ENCODE results near the gene RASGEF1C.

Gene RASGEF1C

GRCh38 chr5:180209137-180209581 lies at the start of gene RASGEF1C:
TSS of gene RASGEF1C (minus strand) at chr5:180209211. CDS start at chr5:180138052, 71,159 bp downstream.
- DNase-seq = peak; percentile 88

GRCh38 chr5:180253036-180253824 lies 44.2 kb upstream of the RASGEF1C start:
- DNase-seq = no peak

GRCh38 chr5:180251887-180252286 lies 42.9 kb upstream of the RASGEF1C start:
- no peak for DNase-seq

GRCh38 chr5:180251141-180251540 lies 42.1 kb upstream of the RASGEF1C start:
- DNase-seq = no peak

- no peak for DNase-seq
Measured at GRCh38 chr5:180250329-180250728, 41.3 kb upstream of the RASGEF1C start.

GRCh38 chr5:180241600-180241999 lies 32.6 kb upstream of the RASGEF1C start:
- no peak for DNase-seq

- DNase-seq = no peak
Measured at GRCh38 chr5:180238631-180239030, 29.6 kb upstream of the RASGEF1C start.

GRCh38 chr5:180235846-180236245 lies 26.8 kb upstream of the RASGEF1C start:
- DNase-seq = no peak

- no peak for DNase-seq
Measured at GRCh38 chr5:180235077-180235476, 26.1 kb upstream of the RASGEF1C start.

- DNase-seq = no peak
Measured at GRCh38 chr5:180234271-180234670, 25.3 kb upstream of the RASGEF1C start.

- DNase-seq = no peak
Measured at GRCh38 chr5:180233729-180234128, 24.7 kb upstream of the RASGEF1C start.

GRCh38 chr5:180230017-180230416 lies 21.0 kb upstream of the RASGEF1C start:
- DNase-seq = no peak

GRCh38 chr5:180222056-180222455 lies 13.0 kb upstream of the RASGEF1C start:
- no peak for DNase-seq

- DNase-seq = no peak
Measured at GRCh38 chr5:180217797-180218196, 8.8 kb upstream of the RASGEF1C start.

GRCh38 chr5:180216646-180217171 lies 7.7 kb upstream of the RASGEF1C start:
- DNase-seq = no peak

- no peak for DNase-seq
Measured at GRCh38 chr5:180215783-180216630, 7.0 kb upstream of the RASGEF1C start.

- no peak for DNase-seq
Measured at GRCh38 chr5:180214870-180215770, 6.1 kb upstream of the RASGEF1C start.

- no peak for DNase-seq
Measured at GRCh38 chr5:180213657-180214207, 4.7 kb upstream of the RASGEF1C start.

- DNase-seq = no peak
Measured at GRCh38 chr5:180213256-180213600, 4.2 kb upstream of the RASGEF1C start.

- DNase-seq = no peak
Measured at GRCh38 chr5:180212363-180213255, 3.6 kb upstream of the RASGEF1C start.

- no peak for DNase-seq
Measured at GRCh38 chr5:180211761-180212035, 2.7 kb upstream of the RASGEF1C start.
